ENCODE results near the gene SC5D. TPM values are rescaled to one million over a fixed set of nuclear protein-coding genes. Genes with fewer than 3 reads are reported as not detected.

Gene SC5D
- total RNA-seq, 1 donor from 2014 or later, result 18.7 TPM

GRCh38 chr11:121328967-121329679 is 36.6 kb downstream of the SC5D start:
- DNase-seq, result no peak
- intact Hi-C loops (cut with micrococcal nuclease), result no loop called here
- H3K27ac ChIP-seq (replicated peaks), result no peak overlapping the region
- TF ChIP-seq CTCF (IDR thresholded peaks at IDR 0.05; ENCODE audit: borderline replicate concordance), result no peak
- H3K4me1 ChIP-seq, result peaks cover 7% of the 10 kb centered on the region
- H3K27me3 ChIP-seq (ENCODE audit: low read depth), result peaks cover 26% of the 10 kb centered on the region
- H3K36me3 ChIP-seq, result no peaks in the 10 kb centered on the region
- H3K4me3 ChIP-seq, result no peak overlapping the region
- H3K9me3 ChIP-seq (replicated peaks), result no peaks in the 10 kb centered on the region

- intact Hi-C loops (cut with micrococcal nuclease), result no loop called here
- no peak overlapping the region for H3K27ac ChIP-seq (replicated peaks)
Measured at GRCh38 chr11:121329781-121330395, 37.3 kb downstream of the SC5D start.

GRCh38 chr11:121330614-121331435 is 38.3 kb downstream of the SC5D start:
- H3K27me3 ChIP-seq (ENCODE audit: low read depth), result peaks cover 26% of the 10 kb centered on the region
- H3K27ac ChIP-seq (replicated peaks), result peak overlapping the region; percentile 44
- peaks cover 15% of the 10 kb centered on the region for H3K4me1 ChIP-seq
- intact Hi-C loops (cut with micrococcal nuclease), result no loop called here
- no peaks in the 10 kb centered on the region for H3K36me3 ChIP-seq
- no peak for TF ChIP-seq CTCF (IDR thresholded peaks at IDR 0.05; ENCODE audit: borderline replicate concordance)
- peak overlapping the region; percentile 9 for H3K4me3 ChIP-seq
- H3K9me3 ChIP-seq (replicated peaks), result no peaks in the 10 kb centered on the region
- no peak for DNase-seq

More at GRCh38 chr11:121329781-121330395, 37.3 kb downstream of the SC5D start:
- no peak for TF ChIP-seq CTCF (IDR thresholded peaks at IDR 0.05; ENCODE audit: borderline replicate concordance)
- H3K27me3 ChIP-seq (ENCODE audit: low read depth), result peaks cover 26% of the 10 kb centered on the region
- H3K9me3 ChIP-seq (replicated peaks), result no peaks in the 10 kb centered on the region
- H3K4me3 ChIP-seq, result no peak overlapping the region
- DNase-seq, result no peak
- no peaks in the 10 kb centered on the region for H3K36me3 ChIP-seq
- H3K4me1 ChIP-seq, result peaks cover 15% of the 10 kb centered on the region

- Histone ChIP-seq H3K9me3 (replicated peaks) (no peaks in the 10 kb centered on the region), H3K36me3 (no peaks in the 10 kb centered on the region), H3K4me1 (peaks cover 31% of the 10 kb centered on the region), H3K27me3 (ENCODE audit: low read depth) (peaks cover 16% of the 10 kb centered on the region), H3K4me3 (no peak overlapping the region), H3K27ac (replicated peaks) (no peak overlapping the region)
- peak; percentile 22 for TF ChIP-seq CTCF (IDR thresholded peaks at IDR 0.05; ENCODE audit: borderline replicate concordance)
- DNase-seq, result no peak
- intact Hi-C loops (cut with micrococcal nuclease), result no loop called here
Measured at GRCh38 chr11:121334973-121335710, 42.6 kb downstream of the SC5D start.

Data from left ventricle myocardium inferior (tissue), 1 donor.